Fibroblast of villous mesenchyme (primary cell): ENCODE data around the gene MRPS14. TPM values are rescaled to one million over a fixed set of nuclear protein-coding genes. Genes with fewer than 3 reads are reported as not detected.

Experiments used
- DNase-seq: peaks from one replicate; pipeline ENCODE4 v3.0.0-alpha.2; 2010; ENCODE audit warnings: low read depth
- H3K4me3 ChIP-seq: 2 replicates; pipeline ENCODE4 v1.5.1; 2011; ENCODE audit warnings: low read depth, mild to moderate bottlenecking, low read length
- total RNA-seq: library from RNA; depleted of rRNA; stranded (reverse); fragments of >200 nt; gene quantifications from 2 replicates; pipeline ENCODE4 v1.2.3, GENCODE V29; 2012
- TF ChIP-seq, protein P1 (sequence below): IDR thresholded peaks from 2 replicates; pipeline ENCODE4 v1.5.1; 2012; ENCODE audit warnings: low read depth, mild to moderate bottlenecking, low read length; ENCODE audit not compliant: insufficient read depth

Gene MRPS14
- total RNA-seq, 1 donor, result 25.9 TPM

DNA sequence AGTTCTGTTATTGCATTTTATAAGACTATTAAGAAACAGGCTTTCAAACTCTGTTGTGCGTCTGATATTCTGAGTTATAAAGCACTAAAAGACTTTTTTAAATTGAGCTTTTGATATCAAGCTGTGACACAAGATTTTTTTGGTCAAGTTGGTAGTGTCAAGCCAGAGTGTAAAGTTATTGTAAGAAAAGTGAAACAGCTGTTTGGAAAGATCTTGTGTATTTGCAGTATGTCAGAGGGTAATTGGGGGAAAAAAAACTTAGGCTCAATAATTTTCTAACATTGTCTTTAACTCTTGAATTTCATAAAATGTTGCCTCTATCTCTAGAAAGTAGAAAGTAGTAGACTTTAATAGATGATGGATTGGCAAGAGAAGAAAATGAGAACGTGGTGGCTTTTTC, 19.7 kb downstream of the MRPS14 start:
- DNase-seq, result no peak
- no peak overlapping the region for H3K4me3 ChIP-seq
- TF ChIP-seq, protein P1, sequence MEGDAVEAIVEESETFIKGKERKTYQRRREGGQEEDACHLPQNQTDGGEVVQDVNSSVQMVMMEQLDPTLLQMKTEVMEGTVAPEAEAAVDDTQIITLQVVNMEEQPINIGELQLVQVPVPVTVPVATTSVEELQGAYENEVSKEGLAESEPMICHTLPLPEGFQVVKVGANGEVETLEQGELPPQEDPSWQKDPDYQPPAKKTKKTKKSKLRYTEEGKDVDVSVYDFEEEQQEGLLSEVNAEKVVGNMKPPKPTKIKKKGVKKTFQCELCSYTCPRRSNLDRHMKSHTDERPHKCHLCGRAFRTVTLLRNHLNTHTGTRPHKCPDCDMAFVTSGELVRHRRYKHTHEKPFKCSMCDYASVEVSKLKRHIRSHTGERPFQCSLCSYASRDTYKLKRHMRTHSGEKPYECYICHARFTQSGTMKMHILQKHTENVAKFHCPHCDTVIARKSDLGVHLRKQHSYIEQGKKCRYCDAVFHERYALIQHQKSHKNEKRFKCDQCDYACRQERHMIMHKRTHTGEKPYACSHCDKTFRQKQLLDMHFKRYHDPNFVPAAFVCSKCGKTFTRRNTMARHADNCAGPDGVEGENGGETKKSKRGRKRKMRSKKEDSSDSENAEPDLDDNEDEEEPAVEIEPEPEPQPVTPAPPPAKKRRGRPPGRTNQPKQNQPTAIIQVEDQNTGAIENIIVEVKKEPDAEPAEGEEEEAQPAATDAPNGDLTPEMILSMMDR, result no peak

DNA sequence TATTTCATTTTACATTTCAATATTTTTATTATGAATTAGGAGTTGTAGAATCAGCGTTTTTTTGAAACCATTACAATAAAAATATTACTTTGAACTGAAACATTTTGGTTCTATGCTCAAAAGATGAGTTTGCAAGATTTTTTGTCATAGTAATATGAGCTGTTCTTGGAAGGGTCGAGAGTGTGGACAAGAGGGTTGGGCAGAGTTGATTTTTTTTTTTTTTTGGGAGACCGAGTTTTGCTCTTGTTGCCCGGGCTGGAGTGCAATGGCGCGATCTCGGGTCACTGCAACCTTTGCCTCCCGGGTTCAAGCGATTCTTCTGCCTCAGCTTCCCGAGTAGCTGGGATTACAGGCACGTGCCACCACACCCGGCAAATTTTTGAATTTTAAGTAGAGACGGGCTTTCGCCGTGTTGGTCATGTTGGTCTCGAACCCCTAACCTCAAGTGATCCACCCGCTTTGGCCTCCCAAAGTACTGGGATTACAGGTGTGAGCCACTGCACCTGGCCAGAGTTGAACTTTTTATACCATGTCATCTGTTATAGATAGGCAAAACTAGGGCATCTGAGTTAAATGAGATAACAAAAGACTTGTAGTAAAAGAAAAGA, 20.2 kb downstream of the MRPS14 start:
- TF ChIP-seq, protein P1, result no peak
- H3K4me3 ChIP-seq, result no peak overlapping the region
- DNase-seq, result no peak

DNA sequence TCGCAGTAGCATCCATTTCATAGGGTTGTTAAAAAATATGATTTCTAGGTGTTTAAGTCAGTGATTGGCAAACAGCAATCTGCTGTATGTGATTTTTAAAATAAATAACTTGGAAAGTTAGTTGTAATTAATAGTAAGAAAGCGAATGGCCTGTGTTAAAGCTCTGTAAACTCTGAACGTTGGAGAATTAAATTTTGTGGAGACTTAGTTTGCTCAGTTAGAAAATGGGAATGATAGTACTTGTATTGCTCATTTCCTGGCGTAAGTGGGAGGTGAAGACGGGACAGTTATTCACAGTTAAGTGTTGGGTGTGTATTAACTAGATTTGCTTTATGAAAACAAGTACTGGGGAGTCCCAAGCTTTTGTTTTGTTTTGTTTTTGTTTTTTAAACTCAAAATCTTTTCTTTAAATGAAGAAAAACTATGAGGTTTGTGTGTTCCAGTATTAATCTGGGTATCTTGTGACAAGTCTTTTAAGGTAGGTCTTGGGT, 22.5 kb downstream of the MRPS14 start:
- peak overlapping the region; percentile 96 for H3K4me3 ChIP-seq
- DNase-seq, result no peak
- TF ChIP-seq, protein P1, result no peak

DNA sequence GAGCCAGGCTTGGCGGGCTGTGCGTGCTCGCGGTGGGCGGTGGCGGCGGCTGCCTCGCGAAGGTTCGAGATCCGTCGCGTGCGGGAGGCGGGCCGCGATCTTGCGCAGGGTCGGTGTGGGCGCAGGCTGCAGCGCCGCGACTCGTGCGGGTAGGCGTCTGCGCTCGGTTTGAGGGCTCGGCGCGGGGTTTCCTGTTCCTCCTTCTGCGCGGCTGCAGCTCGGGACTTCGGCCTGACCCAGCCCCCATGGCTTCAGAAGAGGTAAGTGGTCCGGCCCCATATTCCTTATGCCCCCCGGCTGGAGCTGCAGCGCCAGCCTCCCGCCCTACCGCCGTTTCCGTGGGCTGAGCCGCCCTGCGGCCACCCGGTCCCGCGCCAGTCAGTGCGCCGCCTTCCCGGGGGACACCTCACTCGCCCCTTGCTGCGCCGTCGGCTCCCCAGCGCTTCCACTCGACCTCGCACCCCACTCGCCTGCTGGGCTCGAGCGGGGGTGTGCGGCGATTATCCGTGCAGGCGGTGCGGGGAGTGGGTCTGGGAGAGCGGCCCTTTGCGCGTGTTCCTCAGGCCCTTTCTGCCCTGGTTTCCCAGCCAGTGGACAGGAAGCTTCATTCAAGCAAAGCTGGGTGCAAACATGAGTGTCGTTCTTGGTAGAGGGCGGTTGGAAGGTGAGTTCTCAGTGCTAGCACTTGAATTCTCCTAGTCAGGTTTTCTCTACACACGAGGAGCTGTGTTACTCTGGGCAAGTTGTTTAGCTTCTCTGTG, 23.1 kb downstream of the MRPS14 start, which contains the start of gene CACYBP:
Gene CACYBP (plus strand): TSS at position 12 of the 761 bp plus-strand sequence. CDS start 234 bp downstream, at position 246.
- TF ChIP-seq, protein P1, result no peak
- DNase-seq, result peak; percentile 45
- peak within 1 kb of the TSS; percentile 96 for H3K4me3 ChIP-seq

DNA sequence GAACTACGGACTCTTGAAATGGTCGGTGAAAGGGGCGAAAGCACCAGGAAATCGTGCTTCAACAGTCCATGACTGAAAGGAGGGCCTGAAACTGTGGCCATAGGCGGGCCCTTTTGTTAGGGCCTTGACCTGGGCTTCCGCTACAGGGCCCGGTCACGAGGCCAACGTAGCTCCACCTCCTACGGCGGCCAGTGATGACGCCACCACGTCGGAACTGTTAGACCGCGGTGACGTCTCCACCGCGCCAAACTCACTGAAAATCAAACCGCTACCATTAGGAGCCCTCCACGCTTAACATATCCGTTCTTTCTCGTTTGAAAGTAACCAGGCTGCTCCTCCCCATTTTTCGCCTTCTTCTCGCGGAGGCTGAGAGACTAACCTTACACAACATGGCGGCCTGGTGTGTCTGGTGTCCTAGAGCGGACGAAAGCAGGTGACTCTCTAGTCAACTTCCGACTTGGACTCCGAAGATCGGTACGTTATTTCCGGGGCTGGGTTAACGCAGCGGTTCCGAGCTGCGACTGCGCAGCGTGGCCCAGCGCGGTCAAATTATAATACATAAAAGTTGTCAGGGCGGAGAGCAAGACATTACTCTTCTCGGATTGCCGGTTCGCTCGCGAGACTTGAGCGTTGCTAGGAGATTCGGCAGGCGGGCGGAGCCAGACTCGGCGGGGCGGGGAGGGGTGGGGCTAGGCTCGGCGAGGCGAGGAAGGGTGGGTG, 23.8 kb downstream of the MRPS14 start:
- TF ChIP-seq, protein P1, result no peak
- peak overlapping the region; percentile 96 for H3K4me3 ChIP-seq
- DNase-seq, result peak; percentile 100

DNA sequence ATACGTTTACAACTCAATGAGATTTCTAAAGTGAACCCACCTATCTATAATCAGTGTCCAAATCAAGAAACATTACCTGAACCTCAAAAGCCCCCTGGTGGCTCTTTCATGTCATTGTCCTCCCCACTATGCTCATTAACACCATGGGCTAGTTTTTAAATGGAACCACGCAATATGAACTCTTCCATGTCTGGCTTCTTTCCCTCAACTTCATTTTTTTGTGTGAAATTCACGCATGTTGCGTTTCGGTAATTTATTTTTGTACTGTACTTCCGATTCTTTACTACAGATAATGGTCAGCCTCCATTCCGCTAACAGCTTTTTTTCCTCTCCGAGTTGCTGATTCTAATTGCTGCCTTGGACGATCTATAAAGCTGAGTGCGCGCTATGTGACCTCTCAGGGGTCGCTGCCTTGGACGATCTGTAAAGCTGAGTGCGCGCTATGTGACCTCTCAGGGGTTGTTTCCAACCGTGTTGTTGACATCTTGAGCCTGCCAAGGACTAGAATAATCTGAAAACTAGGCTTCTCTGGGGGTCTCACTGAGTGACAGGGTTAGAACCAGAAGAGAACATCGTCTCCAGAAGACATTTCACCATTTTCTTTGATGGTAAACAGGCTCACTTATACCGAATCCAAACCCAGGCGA, 24.5 kb downstream of the MRPS14 start:
- TF ChIP-seq, protein P1, result peak; percentile 80
- peak overlapping the region; percentile 70 for H3K4me3 ChIP-seq
- DNase-seq, result peak; percentile 52
